Right lobe of liver (tissue), 4 donors: Measurements from ENCODE around the gene SART3.

ENCODE experiments used
- CTCF ChIP-seq, 4 donors: fragments of 200-600 bp in 3 of 4; fragments of 450-650 bp in 1 of 4; IDR thresholded peaks; one replicate each; pipeline versions ENCODE4 v1.5.1 to v1.8.0; 2016 to 2022; ENCODE audit warnings: antibody characterized with exemption in 4 of 4, mild to moderate bottlenecking in 2 of 4
- POLR2A ChIP-seq: fragments of 450-650 bp; IDR thresholded peaks from one replicate; pipeline ENCODE4 v1.6.1; 2017; ENCODE audit warnings: antibody characterized with exemption, mild to moderate bottlenecking
- donor health status: DM: no; HTN: no; CAD: no.
- donor health status: DM: no; HTN: no; CAD: no.
- donor health status: DM: no; HTN: yes; CAD: no.

- TF ChIP-seq CTCF (IDR thresholded peaks at IDR 0.05) (no peak), POLR2A (no peak)
These were observed 23.6 kb upstream of the SART3 start for GRCh38 chr12:108584456-108585065.
